AG09309 (cell line): Measurements from ENCODE around the gene NDUFAF5.

ENCODE experiments used
- DNase-seq: peaks from one replicate; pipeline ENCODE4 v3.0.0-alpha.2; 2010; ENCODE audit warnings: low read depth
- H3K4me3 ChIP-seq: 2 replicates; pipeline ENCODE4 v1.5.1; 2011; ENCODE audit warnings: mild to moderate bottlenecking, low read depth, low read length, moderate library complexity; ENCODE audit not compliant: control insufficient read depth
- CTCF ChIP-seq: IDR thresholded peaks from 2 replicates; pipeline ENCODE4 v1.5.1; 2011; ENCODE audit warnings: mild to moderate bottlenecking, low read depth, low read length, inconsistent platforms; ENCODE audit not compliant: insufficient read depth, control insufficient read depth; ENCODE audit errors: missing control alignments

The NDUFAF5 gene

GRCh38 chr20:13852306-13852705, 67.5 kb downstream of the NDUFAF5 start:
- DNase-seq = no peak
- no peak for TF ChIP-seq CTCF
- no peak overlapping the region for H3K4me3 ChIP-seq

- no peak for TF ChIP-seq CTCF
- no peak for DNase-seq
- no peak overlapping the region for H3K4me3 ChIP-seq
Measured at GRCh38 chr20:13855613-13856012, 70.8 kb downstream of the NDUFAF5 start.

- no peak overlapping the region for H3K4me3 ChIP-seq
- no peak for DNase-seq
- TF ChIP-seq CTCF = no peak
Measured at GRCh38 chr20:13856354-13856753, 71.5 kb downstream of the NDUFAF5 start.

- no peak overlapping the region for H3K4me3 ChIP-seq
- no peak for TF ChIP-seq CTCF
- DNase-seq = no peak
Measured at GRCh38 chr20:13857304-13857703, 72.5 kb downstream of the NDUFAF5 start.

- H3K4me3 ChIP-seq = no peak overlapping the region
- no peak for TF ChIP-seq CTCF
- no peak for DNase-seq
Measured at GRCh38 chr20:13857961-13858360, 73.1 kb downstream of the NDUFAF5 start.

GRCh38 chr20:13858439-13858838, 73.6 kb downstream of the NDUFAF5 start:
- DNase-seq = no peak
- H3K4me3 ChIP-seq = no peak overlapping the region
- TF ChIP-seq CTCF = no peak

GRCh38 chr20:13858871-13859270, 74.0 kb downstream of the NDUFAF5 start:
- TF ChIP-seq CTCF = no peak
- H3K4me3 ChIP-seq = no peak overlapping the region
- DNase-seq = no peak
